Kidney (tissue), 14 donors: Measurements from ENCODE around the gene ACSS3. TPM values are rescaled to one million over a fixed set of nuclear protein-coding genes. Genes with fewer than 3 reads are reported as not detected.

Source experiments
- DNase-seq, 5 donors: peaks; one replicate each; pipeline ENCODE4 v3.0.0-alpha.2; 2013 to 2020
- FAIRE-seq: peaks from 2 replicates; lab custom pipeline; 2012; peaks lifted over from hg19 to GRCh38; lab: Jason Lieb, UNC
- H3K27ac ChIP-seq, 2 donors: one replicate each; pipeline ENCODE4 v1.7.0; 2013; ENCODE audit warnings: low read depth in 2 of 2, low read length in 2 of 2, inconsistent platforms in 1 of 2
- H3K27me3 ChIP-seq: one replicate; pipeline ENCODE4 v1.7.1; 2013; ENCODE audit warnings: low read length, inconsistent platforms; ENCODE audit not compliant: control insufficient read depth, insufficient read depth
- H3K36me3 ChIP-seq, 3 donors: one replicate each; pipeline versions ENCODE4 v1.7.0 to v1.7.1; 2013; ENCODE audit warnings: low read length in 3 of 3, control low read depth in 1 of 3, inconsistent platforms in 1 of 3; ENCODE audit not compliant: insufficient read depth in 3 of 3, control insufficient read depth in 2 of 3
- H3K4me1 ChIP-seq, 3 donors: one replicate each; pipeline versions ENCODE4 v1.7.0 to v1.7.1; 2013; ENCODE audit warnings: low read length in 3 of 3, inconsistent platforms in 1 of 3, low read depth in 1 of 3; ENCODE audit not compliant: control insufficient read depth in 2 of 3, insufficient read depth in 2 of 3
- H3K4me3 ChIP-seq, 3 donors: one replicate each; pipeline versions ENCODE4 v1.7.0 to v1.8.1; 2013; ENCODE audit warnings: low read length in 3 of 3, control low read depth in 1 of 3, inconsistent platforms in 1 of 3
- H3K9ac ChIP-seq, 3 donors: one replicate each; pipeline versions ENCODE4 v1.7.0 to v1.7.1; 2013; ENCODE audit warnings: low read length in 3 of 3, control low read depth in 1 of 3, inconsistent platforms in 1 of 3
- H3K9me3 ChIP-seq, 3 donors: one replicate each; pipeline versions ENCODE4 v1.7.0 to v1.7.1; 2013; ENCODE audit warnings: low read length in 3 of 3, control low read depth in 1 of 3, inconsistent platforms in 1 of 3; ENCODE audit not compliant: control insufficient read depth in 2 of 3, insufficient read depth in 1 of 3
- intact Hi-C: fragments of 100-400 bp; cut with DNase I; formaldehyde crosslinking; loops from one replicate; pipeline ENCODE4 v1.11.1; 2022
- polyA plus RNA-seq: library from polyadenylated mRNA; stranded (reverse); fragments of 350-450 nt; fragmentation: Illumina TruSeq; extraction: RNeasy Lipid Tissue Mini Kit (QIAGEN cat#74804); gene quantifications from one replicate; pipeline ENCODE4 v1.2.3, GENCODE V29; 2014; ENCODE audit warnings: low read depth, low replicate concordance; ENCODE audit not compliant: insufficient read depth
- total RNA-seq: library from RNA; stranded (reverse); fragmentation: NEBNext Ultra II Directional; extraction: Animal tissue kit (Norgen Biotek cat#: 25700); gene quantifications from one replicate; pipeline ENCODE4 v1.2.1, GENCODE V29; 2021
- TF ChIP-seq, protein P1 (sequence below): IDR thresholded peaks from 3 replicates; pipeline ENCODE4 v1.5.1; 2012; ENCODE audit warnings: mild to moderate bottlenecking, moderate library complexity, borderline replicate concordance; ENCODE audit not compliant: insufficient read depth; ENCODE audit errors: extremely low read depth
- donor health status: control.
- donor health status: control.
- donor health status: control.
- donor health status: control.
- donor health status: control.
- donor health status: DM: yes; HTN: yes; CAD: no.
- donor health status: Normal renal cell carcinoma (clear cell type).

The ACSS3 gene
- total and polyA plus RNA-seq, 2 donors from 2014 or later = 18.9 to 21.2 TPM

DNA sequence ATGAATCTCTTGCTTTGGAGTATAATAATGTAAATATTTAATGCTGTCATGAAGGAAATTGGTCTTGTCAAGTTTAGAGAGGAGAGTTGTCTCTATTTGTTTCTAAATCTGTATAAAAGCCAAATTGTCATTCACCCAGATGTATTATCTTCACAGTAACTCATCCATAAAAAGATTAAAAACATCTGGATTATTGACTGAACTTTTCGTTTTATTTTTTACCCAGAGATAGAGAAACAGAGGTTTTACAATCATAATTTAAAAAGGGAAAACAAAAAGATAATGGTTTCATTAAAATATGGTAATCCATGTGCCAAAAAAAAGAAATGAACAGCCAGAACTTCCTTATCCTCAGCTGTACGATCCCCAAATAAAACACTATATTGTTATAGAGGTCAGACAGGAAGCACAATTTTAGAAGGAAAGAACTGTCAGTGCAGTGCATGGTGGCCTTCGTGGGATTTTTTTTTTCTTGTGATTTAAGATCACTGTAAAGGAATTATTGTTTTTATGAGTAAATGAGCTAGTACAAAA is 125.9 kb downstream of the ACSS3 start:
- H3K36me3 ChIP-seq = no peaks in the 10 kb centered on the region
- no peaks in the 10 kb centered on the region for H3K4me1 ChIP-seq
- H3K27me3 ChIP-seq = no peaks in the 10 kb centered on the region
- H3K9ac ChIP-seq = no peak overlapping the region
- no peak overlapping the region for H3K27ac ChIP-seq
- no peak overlapping the region for H3K4me3 ChIP-seq
- TF ChIP-seq, protein P1, sequence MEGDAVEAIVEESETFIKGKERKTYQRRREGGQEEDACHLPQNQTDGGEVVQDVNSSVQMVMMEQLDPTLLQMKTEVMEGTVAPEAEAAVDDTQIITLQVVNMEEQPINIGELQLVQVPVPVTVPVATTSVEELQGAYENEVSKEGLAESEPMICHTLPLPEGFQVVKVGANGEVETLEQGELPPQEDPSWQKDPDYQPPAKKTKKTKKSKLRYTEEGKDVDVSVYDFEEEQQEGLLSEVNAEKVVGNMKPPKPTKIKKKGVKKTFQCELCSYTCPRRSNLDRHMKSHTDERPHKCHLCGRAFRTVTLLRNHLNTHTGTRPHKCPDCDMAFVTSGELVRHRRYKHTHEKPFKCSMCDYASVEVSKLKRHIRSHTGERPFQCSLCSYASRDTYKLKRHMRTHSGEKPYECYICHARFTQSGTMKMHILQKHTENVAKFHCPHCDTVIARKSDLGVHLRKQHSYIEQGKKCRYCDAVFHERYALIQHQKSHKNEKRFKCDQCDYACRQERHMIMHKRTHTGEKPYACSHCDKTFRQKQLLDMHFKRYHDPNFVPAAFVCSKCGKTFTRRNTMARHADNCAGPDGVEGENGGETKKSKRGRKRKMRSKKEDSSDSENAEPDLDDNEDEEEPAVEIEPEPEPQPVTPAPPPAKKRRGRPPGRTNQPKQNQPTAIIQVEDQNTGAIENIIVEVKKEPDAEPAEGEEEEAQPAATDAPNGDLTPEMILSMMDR = no peak
- H3K9me3 ChIP-seq = no peaks in the 10 kb centered on the region
- intact Hi-C loops = no loop called here
- peak; percentile 38 for FAIRE-seq
- peak in 2 of 5 donors; percentile 60 to 86 for DNase-seq

GRCh38 chr12:81205416-81205815 is 127.5 kb downstream of the ACSS3 start:
- Histone ChIP-seq H3K4me1 (no peaks in the 10 kb centered on the region), H3K27ac (no peak overlapping the region), H3K36me3 (no peaks in the 10 kb centered on the region), H3K9me3 (no peaks in the 10 kb centered on the region), H3K27me3 (no peaks in the 10 kb centered on the region), H3K4me3 (no peak overlapping the region), H3K9ac (no peak overlapping the region)
- FAIRE-seq (no peak), DNase-seq (no peak)
- intact Hi-C loops = no loop called here
- TF ChIP-seq, protein P1 = no peak

DNA sequence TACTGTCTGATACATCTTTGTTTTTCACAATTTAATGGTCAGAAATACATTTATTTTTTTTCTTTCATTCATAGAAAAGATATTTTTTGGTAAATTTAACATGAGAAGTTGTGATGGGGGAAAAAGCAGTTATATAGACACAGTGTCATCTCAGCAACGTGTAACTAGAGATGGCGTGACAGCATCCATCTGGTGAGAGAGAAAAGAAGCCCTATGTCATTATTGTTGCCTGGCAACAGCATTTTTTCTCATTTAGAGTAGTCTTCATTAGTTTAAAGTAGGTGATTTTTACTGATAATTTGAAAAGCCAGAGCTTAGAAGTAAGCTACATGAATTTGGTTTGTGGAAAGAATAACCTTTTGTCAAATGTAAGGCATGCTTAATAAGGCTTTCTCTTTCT is 128.6 kb downstream of the ACSS3 start:
- no peaks in the 10 kb centered on the region for H3K36me3 ChIP-seq
- FAIRE-seq (no peak), DNase-seq (peak in 1 of 5 donors; percentile 31)

More for the DNA sequence above, 128.6 kb downstream of the ACSS3 start:
- H3K4me1 ChIP-seq = no peaks in the 10 kb centered on the region
- intact Hi-C loops = no loop called here
- H3K27ac ChIP-seq = no peak overlapping the region
- H3K9me3 ChIP-seq = no peaks in the 10 kb centered on the region
- H3K9ac ChIP-seq = no peak overlapping the region
- TF ChIP-seq, protein P1 = no peak
- H3K27me3 ChIP-seq = no peaks in the 10 kb centered on the region
- H3K4me3 ChIP-seq = no peak overlapping the region
